ENCODE measurements around the gene FAM184A. TPM values are rescaled to one million over a fixed set of nuclear protein-coding genes. Genes with fewer than 3 reads are reported as not detected.

The FAM184A gene
- total RNA-seq, 2 experiments from 2014 or later, result not detected

- Histone ChIP-seq H3K9me3 (ENCODE audit: low read length) (no peaks in the 10 kb centered on the region), H2AFZ (ENCODE audit: low read length) (no peak overlapping the region), H3K4me2 (ENCODE audit: low read length) (no peak overlapping the region), H3K36me3 (ENCODE audit: insufficient read depth, low read length) (no peaks in the 10 kb centered on the region), H3K27ac (ENCODE audit: low read depth, low read length, poor library complexity, severe bottlenecking) (no peak overlapping the region), H3K4me3 (ENCODE audit: low read depth, low read length, poor library complexity, severe bottlenecking) (no peak overlapping the region), H3K9me2 (ENCODE audit: insufficient read depth, low read length) (no peaks in the 10 kb centered on the region), H3K79me2 (ENCODE audit: insufficient read depth, low read depth, low read length) (no peaks in the 10 kb centered on the region), H3K4me1 (ENCODE audit: insufficient read depth, low read length, poor library complexity, severe bottlenecking) (no peaks in the 10 kb centered on the region), H4K20me1 (ENCODE audit: insufficient read depth, low read length) (no peaks in the 10 kb centered on the region)
- no peak for DNase-seq (ENCODE audit: low spot score)
- TF ChIP-seq EZH2phosphoT487 (IDR thresholded peaks at IDR 0.05; ENCODE audit: borderline replicate concordance, low read depth, low read length), result no peak
- no peak for TF ChIP-seq CTCF (conservative IDR thresholded peaks at IDR 0.05; ENCODE audit: low read length)
- CTCF ChIA-PET (ENCODE audit: unreplicated experiment), result no interaction called here
- POLR2A ChIA-PET, result interaction anchor here (0.5 to 1.6 kb wide), 5 partner anchors 9 to 1074 kb away, joined by 3 to 4 read pairs (median 3); no protein-coding TSS in a partner anchor
- intact Hi-C loops (cut with micrococcal nuclease; ENCODE audit: unreplicated experiment), result no loop called here
- BruUV-seq (replicated peaks), result no TSS peak
Observed at GRCh38 chr6:119124079-119124824, 45.8 kb upstream of the FAM184A start.

GRCh38 chr6:119122336-119122735 is 43.9 kb upstream of the FAM184A start:
- no peaks in the 10 kb centered on the region for H3K9me3 ChIP-seq (ENCODE audit: low read length)
- H4K20me1 ChIP-seq (ENCODE audit: insufficient read depth, low read length), result no peaks in the 10 kb centered on the region
- H3K4me3 ChIP-seq (ENCODE audit: low read depth, low read length, poor library complexity, severe bottlenecking), result no peak overlapping the region
- intact Hi-C loops (cut with micrococcal nuclease; ENCODE audit: unreplicated experiment), result no loop called here
- ChIA-PET CTCF (ENCODE audit: unreplicated experiment) (no interaction called here), POLR2A (interaction anchor here (0.6 to 1.5 kb wide), 3 partner anchors 10 to 1752 kb away, joined by 3 to 4 read pairs (median 3); no protein-coding TSS in a partner anchor)
- no peak overlapping the region for H2AFZ ChIP-seq (ENCODE audit: low read length)
- BruUV-seq (replicated peaks), result no TSS peak
- no peaks in the 10 kb centered on the region for H3K36me3 ChIP-seq (ENCODE audit: insufficient read depth, low read length)
- no peak overlapping the region for H3K4me2 ChIP-seq (ENCODE audit: low read length)
- no peaks in the 10 kb centered on the region for H3K9me2 ChIP-seq (ENCODE audit: insufficient read depth, low read length)
- H3K4me1 ChIP-seq (ENCODE audit: insufficient read depth, low read length, poor library complexity, severe bottlenecking), result no peaks in the 10 kb centered on the region
- no peaks in the 10 kb centered on the region for H3K79me2 ChIP-seq (ENCODE audit: insufficient read depth, low read depth, low read length)
- TF ChIP-seq CTCF (conservative IDR thresholded peaks at IDR 0.05; ENCODE audit: low read length), result no peak
- no peak for TF ChIP-seq EZH2phosphoT487 (IDR thresholded peaks at IDR 0.05; ENCODE audit: borderline replicate concordance, low read depth, low read length)
- DNase-seq (ENCODE audit: low spot score), result no peak
- no peak overlapping the region for H3K27ac ChIP-seq (ENCODE audit: low read depth, low read length, poor library complexity, severe bottlenecking)

GRCh38 chr6:119121367-119121766 is 42.9 kb upstream of the FAM184A start:
- DNase-seq (ENCODE audit: low spot score), result no peak
- no peaks in the 10 kb centered on the region for H3K79me2 ChIP-seq (ENCODE audit: insufficient read depth, low read depth, low read length)
- H3K36me3 ChIP-seq (ENCODE audit: insufficient read depth, low read length), result no peaks in the 10 kb centered on the region
- no peak overlapping the region for H3K4me2 ChIP-seq (ENCODE audit: low read length)
- H3K4me3 ChIP-seq (ENCODE audit: low read depth, low read length, poor library complexity, severe bottlenecking), result no peak overlapping the region
- H2AFZ ChIP-seq (ENCODE audit: low read length), result no peak overlapping the region
- no peaks in the 10 kb centered on the region for H4K20me1 ChIP-seq (ENCODE audit: insufficient read depth, low read length)
- no peaks in the 10 kb centered on the region for H3K4me1 ChIP-seq (ENCODE audit: insufficient read depth, low read length, poor library complexity, severe bottlenecking)
- TF ChIP-seq EZH2phosphoT487 (IDR thresholded peaks at IDR 0.05; ENCODE audit: borderline replicate concordance, low read depth, low read length) (no peak), CTCF (conservative IDR thresholded peaks at IDR 0.05; ENCODE audit: low read length) (no peak)
- H3K9me2 ChIP-seq (ENCODE audit: insufficient read depth, low read length), result no peaks in the 10 kb centered on the region
- H3K9me3 ChIP-seq (ENCODE audit: low read length), result no peaks in the 10 kb centered on the region
- intact Hi-C loops (cut with micrococcal nuclease; ENCODE audit: unreplicated experiment), result no loop called here
- POLR2A ChIA-PET, result no interaction called here
- no TSS peak for BruUV-seq (replicated peaks)
- CTCF ChIA-PET (ENCODE audit: unreplicated experiment), result no interaction called here
- H3K27ac ChIP-seq (ENCODE audit: low read depth, low read length, poor library complexity, severe bottlenecking), result no peak overlapping the region

Measured in OCI-LY7 (cell line).